HG03460 (cell line): Measurements from ENCODE around the gene UNC93B1.
"Not testable (repeated sequence)": the region's sequence is repeated elsewhere in the genome, so short reads cannot be mapped to it uniquely, and the experiment has no call there.

Experiments
- ATAC-seq: cut with Tn5 transposase; IDR thresholded peaks from one replicate; pipeline ENCODE4 v1.9.1; 2021; ENCODE audit not compliant: unreplicated experiment

The UNC93B1 gene

GRCh38 chr11:67946403-67946802 is 57.5 kb downstream of the UNC93B1 start:
- not testable (repeated sequence) for ATAC-seq

GRCh38 chr11:67943406-67943805 is 60.5 kb downstream of the UNC93B1 start:
- not testable (repeated sequence) for ATAC-seq
